Medulla oblongata (tissue), 1 donor: ENCODE measurements around the gene GTSE1.

Experiments used
- DNase-seq: peaks from one replicate; pipeline ENCODE4 v3.0.0-alpha.2; 2015; ENCODE audit errors: extremely low spot score

GTSE1 gene

DNA sequence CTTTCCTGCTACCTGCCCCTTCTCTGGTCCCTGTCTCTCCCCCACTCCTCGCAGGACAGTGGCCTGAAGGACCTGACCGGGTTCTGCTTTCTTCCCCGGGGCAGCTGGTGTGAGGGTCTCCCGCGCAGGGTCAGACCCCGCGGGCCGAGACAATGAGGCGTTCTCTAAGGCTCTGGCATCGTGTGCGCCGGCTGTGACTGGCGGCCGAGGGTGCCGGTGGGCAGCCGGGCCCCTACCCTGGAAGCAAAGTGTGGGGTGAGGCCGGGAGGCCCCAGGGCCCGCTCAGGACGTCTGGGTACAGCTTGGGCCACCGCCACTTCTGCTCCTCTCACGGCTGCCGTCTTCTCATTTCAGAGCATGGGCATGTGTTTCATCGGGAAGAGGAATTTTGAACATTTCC lies 55.1 kb downstream of the GTSE1 start:
- no peak for DNase-seq

DNA sequence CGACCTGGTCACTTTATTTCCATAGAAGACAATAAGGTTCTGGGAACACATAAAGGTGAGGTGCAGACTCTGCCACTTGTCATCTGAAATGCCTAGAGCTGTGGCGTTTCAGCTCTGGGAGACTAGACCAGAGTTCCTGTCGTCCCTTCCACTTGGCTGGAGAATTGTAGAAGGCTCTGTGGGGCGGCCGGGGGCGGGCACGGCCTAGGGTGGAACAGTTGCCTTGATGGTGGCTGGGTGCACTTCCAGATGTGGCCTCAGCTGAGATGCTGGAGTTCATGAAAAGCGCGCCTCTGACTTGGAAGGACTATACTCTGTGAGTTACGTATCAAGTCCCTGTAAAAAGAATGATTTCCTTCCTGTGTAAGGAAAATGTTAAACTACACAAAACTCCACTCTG lies 55.6 kb downstream of the GTSE1 start:
- DNase-seq: no peak

- no peak for DNase-seq
Observed at GRCh38 chr22:46352691-46353386, 56.2 kb downstream of the GTSE1 start.

- no peak for DNase-seq
Observed at GRCh38 chr22:46353483-46354105, 56.9 kb downstream of the GTSE1 start.

- no peak for DNase-seq
Observed at GRCh38 chr22:46354176-46354992, 57.7 kb downstream of the GTSE1 start.

GRCh38 chr22:46354993-46355305 lies 58.3 kb downstream of the GTSE1 start:
- no peak for DNase-seq

GRCh38 chr22:46355369-46355995 lies 58.8 kb downstream of the GTSE1 start:
- peak; percentile 55 for DNase-seq

- no peak for DNase-seq
Observed at GRCh38 chr22:46355996-46356471, 59.4 kb downstream of the GTSE1 start.

DNA sequence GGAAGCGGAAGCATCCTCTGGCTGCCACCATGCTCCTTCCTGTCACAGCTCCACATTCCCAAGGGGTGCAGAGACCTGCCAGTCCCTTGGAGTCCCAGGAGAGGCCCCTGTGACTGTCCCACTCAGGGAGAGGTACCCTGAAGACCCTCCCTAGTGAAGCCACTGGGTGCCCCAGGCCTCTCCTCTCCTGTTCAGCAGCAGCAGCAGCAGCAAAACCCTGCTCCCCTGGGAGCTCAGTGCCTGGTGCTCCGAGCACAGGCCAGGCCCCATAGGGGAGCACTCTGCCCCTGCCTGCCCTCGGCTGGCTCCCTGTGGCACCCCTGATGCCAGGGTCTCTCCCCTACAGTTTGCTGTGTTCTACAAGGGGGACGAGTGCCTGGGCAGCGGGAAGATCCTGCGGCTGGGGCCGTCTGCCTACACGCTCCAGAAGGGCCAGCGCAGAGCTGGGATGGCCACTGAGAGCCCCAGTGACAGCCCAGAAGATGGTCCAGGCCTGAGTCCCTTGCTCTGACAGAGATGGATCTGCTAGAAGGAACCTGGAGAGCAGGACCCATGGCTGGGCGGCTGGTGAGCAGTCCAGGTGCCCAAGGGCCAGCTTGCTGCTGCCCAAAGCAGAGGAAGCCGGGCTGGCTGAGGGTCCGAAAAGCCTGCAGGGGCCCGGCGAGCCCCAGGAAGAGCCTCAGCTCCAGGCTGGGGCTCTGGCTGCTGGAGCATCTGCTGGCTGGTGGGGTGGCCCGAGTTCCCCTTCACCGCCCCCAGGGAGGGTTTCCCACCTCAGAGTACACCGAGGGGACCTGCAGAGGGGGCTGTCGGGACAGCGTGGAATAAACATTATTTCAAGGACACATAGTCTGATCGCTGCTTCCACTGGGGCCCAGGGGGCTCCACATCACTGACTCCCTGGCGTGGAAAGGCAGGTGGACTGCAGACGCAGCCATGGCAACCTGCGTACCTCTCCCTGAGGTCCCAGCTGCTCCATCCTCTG lies 60.1 kb downstream of the GTSE1 start:
- no peak for DNase-seq

- no peak for DNase-seq
Observed at GRCh38 chr22:46357711-46358520, 61.2 kb downstream of the GTSE1 start.

DNA sequence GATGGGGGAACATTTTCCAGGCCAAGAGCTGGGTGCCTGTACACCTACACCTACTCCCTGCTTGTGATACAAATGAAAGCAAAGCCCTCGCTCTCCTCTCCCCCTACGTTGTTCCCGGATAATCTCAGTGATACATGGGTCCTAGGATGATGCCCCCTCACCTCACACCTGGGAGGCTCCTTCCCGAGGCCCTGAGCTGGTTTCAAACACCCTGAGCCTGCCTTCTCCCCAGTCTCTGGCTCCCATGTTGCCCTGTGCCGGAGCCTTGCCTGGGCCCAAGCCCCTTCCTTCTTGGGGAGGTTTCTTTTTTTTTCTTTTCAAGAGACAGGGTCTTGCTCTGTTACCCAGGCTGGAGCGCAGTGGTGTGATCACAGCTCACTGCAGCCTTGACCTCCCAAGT lies 62.1 kb downstream of the GTSE1 start:
- DNase-seq: no peak

GRCh38 chr22:46359362-46359761 lies 62.7 kb downstream of the GTSE1 start:
- DNase-seq: no peak

DNA sequence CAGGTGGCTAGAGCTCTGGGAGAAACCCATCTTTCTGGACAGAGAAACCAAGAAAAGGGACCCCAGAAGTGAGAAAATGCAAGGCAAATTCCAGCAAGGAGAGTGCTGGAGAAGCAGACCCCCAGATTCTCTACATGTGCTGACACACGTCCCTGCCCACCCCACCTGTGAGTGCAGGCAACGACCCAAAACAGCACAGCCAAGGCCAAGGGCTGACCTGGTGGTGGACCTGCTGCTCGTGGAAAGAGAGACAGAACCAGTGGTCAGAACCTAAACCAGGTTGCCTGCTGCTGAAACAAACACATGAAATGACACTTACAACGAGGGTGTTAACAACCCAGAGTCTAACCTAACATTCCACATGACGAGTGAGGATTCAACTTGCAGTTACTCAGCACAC lies 63.4 kb downstream of the GTSE1 start:
- DNase-seq: no peak

DNA sequence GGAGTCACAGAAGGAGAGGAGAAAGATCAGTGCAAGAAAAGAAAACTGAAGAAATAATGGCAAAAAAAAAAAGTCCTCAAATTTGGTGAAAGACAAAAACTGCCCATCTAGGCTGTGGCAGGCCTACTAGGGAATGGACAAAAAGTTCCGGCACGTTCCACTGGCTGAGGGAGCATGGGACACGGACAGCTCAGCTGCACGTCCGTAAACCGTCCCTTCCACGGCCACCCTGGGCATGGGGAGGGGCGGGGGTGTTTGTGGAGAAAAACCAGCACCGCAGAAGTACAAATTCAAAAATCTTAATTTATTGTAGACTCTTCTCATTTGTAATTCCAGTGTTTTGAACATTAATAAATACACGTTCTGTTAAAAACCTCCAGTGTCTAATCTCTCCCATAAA lies 64.2 kb downstream of the GTSE1 start:
- DNase-seq: no peak

GRCh38 chr22:46361826-46362202 lies 65.1 kb downstream of the GTSE1 start:
- DNase-seq: no peak

DNA sequence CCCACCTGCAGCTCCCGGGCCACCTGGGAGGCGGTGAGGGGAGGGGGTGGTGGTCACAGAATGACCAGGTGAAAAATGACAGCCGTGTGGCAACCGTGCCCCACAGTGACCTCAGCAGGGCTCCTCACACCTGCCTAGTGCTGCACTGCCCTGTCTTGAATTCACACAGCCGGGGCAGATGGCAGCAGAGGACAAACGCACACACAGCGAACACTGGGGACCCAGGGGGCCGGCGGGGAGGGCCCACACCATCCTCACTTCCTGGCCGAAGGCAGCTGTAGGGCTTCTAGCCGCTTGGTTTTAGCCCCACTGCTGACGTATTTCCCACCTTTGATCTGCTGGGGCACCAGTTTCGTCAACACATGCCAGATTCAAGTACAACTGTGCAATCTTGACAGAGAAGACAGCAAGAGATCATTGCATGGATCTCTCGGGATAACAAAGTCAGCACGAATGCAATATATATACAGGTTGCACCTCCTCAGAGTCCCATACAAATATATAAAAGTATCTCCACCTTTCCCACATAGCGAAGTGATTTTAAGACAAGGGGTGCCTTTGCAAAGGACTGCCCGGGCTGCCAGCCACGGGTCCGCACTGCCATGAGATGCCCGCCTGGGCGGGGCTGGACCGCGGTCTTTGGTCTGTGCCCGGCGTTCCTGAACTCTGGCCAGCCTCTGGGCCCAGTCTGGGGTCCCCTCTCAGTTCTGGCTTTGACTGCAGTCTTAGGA lies 65.7 kb downstream of the GTSE1 start:
- DNase-seq: no peak

DNA sequence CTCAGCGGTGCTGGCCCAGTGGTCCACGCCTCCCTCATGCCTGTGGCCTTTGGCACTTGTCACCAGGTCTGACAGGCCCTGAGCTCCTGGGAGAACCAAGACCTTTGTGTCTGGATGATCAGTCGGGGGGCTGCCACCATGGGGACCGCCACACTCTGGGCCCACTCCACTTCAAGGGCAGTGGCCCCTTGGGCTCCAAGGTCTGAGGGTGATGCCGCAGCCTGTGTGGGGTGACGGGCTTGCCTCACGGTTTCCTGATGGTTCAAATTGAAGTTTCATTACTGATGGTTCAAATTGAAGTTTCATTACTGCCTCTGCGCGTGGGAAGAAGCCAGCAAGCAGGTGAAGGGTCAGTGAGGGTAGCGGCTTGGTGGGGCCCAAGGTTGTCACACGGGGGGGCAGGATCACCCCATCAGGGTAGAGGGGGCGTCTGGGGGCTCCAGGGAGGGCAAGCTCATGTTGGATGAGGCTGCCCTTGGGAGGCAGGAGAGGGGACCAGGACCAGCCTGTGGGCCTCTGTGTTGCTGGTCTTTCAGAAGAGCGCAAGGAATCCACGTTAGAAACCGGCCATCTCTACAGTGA lies 66.4 kb downstream of the GTSE1 start:
- no peak for DNase-seq

DNA sequence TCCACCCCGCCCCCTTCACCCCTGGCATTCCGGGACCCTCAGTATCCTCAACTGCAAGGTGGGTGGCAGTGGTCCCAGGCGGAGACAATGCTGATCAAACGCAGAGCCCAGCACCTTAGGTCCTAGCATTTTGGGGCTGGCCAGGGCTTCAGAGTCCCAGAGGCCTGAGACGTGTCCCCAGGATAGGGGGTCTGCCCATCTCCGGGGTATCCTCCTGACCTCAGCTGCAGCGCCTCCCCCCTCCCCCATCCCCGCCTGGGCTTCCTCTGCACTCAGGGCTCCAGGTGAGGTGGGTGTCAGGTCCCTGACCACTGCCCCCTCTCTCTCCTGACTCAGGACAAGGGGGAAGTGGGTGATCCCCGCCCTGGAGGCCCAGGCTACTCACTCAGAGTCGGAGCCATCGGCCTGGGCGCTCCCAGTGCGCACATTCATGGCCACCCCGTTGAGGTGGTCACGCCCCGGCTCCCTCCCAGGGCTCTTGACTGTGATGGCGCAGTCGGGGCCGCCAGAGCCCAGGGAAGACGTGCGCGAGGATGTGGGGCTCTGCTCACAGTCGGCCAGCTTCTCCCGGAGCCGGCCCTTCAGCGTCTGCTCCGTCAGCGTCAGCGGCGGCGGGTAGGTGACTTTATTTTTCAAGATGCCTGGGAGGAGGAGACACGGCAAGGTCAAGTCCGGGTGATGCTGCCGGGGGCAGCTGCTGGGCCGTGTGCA lies 67.1 kb downstream of the GTSE1 start:
- DNase-seq: no peak
